ENCODE measurements around the gene CEACAM1. TPM values are rescaled to one million over a fixed set of nuclear protein-coding genes. Genes with fewer than 3 reads are reported as not detected.

Gene CEACAM1
- total RNA-seq, 3 donors from 2014 or later = 0.64 to 33.4 (median 12.3) TPM

DNA sequence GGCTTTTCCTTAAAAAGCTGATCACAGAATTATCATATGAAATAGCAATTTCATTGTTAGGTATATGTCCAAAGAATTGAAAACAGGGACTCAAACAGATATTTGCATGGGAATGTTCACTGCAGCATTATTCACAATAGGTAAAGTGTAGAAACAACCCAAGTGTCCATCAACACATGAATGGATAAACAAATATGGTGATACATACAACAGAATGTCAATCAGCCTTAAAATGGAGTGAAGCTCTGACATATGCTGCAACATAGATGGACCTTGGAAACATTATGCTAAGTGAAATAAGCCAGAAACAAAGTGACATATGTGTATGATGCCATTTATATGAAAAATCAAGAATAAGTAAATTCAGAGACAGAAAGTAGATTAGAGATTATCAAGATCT lies 6.1 kb upstream of the CEACAM1 start:
- TF ChIP-seq, protein P1, sequence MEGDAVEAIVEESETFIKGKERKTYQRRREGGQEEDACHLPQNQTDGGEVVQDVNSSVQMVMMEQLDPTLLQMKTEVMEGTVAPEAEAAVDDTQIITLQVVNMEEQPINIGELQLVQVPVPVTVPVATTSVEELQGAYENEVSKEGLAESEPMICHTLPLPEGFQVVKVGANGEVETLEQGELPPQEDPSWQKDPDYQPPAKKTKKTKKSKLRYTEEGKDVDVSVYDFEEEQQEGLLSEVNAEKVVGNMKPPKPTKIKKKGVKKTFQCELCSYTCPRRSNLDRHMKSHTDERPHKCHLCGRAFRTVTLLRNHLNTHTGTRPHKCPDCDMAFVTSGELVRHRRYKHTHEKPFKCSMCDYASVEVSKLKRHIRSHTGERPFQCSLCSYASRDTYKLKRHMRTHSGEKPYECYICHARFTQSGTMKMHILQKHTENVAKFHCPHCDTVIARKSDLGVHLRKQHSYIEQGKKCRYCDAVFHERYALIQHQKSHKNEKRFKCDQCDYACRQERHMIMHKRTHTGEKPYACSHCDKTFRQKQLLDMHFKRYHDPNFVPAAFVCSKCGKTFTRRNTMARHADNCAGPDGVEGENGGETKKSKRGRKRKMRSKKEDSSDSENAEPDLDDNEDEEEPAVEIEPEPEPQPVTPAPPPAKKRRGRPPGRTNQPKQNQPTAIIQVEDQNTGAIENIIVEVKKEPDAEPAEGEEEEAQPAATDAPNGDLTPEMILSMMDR (IDR thresholded peaks at IDR 0.05) = no peak
- no peak for TF ChIP-seq POLR2AphosphoS5 (IDR thresholded peaks at IDR 0.05)
- TF ChIP-seq POLR2A (IDR thresholded peaks at IDR 0.05) = no peak
- intact Hi-C loops (cut with DNase I; ENCODE audit: low total_unique reads) = no loop called here

DNA sequence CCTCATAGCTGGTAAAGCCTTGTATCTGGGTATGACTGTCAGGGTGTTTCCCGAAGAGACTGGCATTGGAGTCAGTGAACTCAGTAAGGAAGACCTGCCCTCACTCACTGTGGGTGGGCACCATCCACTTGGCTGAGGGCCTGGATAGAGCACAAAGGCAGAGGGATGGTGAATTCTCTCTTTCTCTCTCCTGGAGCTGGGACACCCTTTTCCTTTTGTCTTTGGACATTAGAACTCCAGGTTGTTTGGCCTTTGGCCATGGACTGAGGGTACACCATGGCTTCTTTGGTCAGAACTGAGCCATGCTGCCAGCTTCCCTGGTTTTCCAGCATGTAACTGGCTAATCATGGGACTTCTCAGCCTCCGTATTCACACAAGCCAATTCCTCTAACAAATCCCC lies 4.6 kb upstream of the CEACAM1 start:
- Histone ChIP-seq H3K27me3 (no peaks in the 10 kb centered on the region), H3K9me3 (no peaks in the 10 kb centered on the region), H3K27ac (no peak overlapping the region), H3K4me1 (peaks cover 0 to 6% of the 10 kb centered on the region in 2 donors), H3K4me3 (no peak overlapping the region), H3K36me3 (no peaks in the 10 kb centered on the region)
- intact Hi-C loops (cut with DNase I; ENCODE audit: low total_unique reads) = no loop called here
- TF ChIP-seq POLR2AphosphoS5 (IDR thresholded peaks at IDR 0.05) (no peak), POLR2A (IDR thresholded peaks at IDR 0.05) (no peak)
- TF ChIP-seq, protein P1 (IDR thresholded peaks at IDR 0.05) = no peak
- no peak for DNase-seq (ENCODE audit: low spot score in 2 of 2)

More for the DNA sequence above, 6.1 kb upstream of the CEACAM1 start:
- H3K27me3 ChIP-seq = no peaks in the 10 kb centered on the region
- H3K36me3 ChIP-seq = no peaks in the 10 kb centered on the region
- H3K27ac ChIP-seq = no peak overlapping the region
- no peak for DNase-seq (ENCODE audit: low spot score in 2 of 2)
- no peaks in the 10 kb centered on the region for H3K4me1 ChIP-seq
- no peak overlapping the region for H3K4me3 ChIP-seq
- H3K9me3 ChIP-seq = no peaks in the 10 kb centered on the region

DNA sequence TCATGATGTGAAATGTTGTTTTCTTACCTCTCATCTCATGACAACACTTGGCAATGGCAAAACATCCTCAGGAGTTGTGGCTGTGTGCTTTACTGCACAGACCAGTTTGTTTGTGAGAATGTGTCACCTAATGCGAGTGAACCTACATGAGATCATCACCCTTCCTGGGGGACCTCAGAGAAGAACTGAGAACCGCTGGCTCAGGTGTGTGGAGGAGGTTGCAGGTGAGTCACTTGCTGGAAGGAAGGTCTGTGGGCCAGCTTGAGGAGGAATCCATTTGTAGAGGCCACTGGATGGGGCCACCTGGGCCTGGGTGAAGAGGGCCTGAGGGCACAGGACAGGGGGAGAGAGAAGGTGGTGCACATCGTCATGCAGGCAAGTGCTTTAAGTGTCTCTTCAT lies 3.0 kb upstream of the CEACAM1 start:
- intact Hi-C loops (cut with DNase I; ENCODE audit: low total_unique reads) = no loop called here
- Histone ChIP-seq H3K27me3 (no peaks in the 10 kb centered on the region), H3K36me3 (no peaks in the 10 kb centered on the region), H3K9me3 (no peaks in the 10 kb centered on the region), H3K4me3 (no peak overlapping the region), H3K27ac (no peak overlapping the region), H3K4me1 (peaks cover 0 to 6% of the 10 kb centered on the region in 2 donors)
- DNase-seq (ENCODE audit: low spot score in 2 of 2) = no peak
- TF ChIP-seq, protein P1 (IDR thresholded peaks at IDR 0.05) = no peak
- TF ChIP-seq POLR2A (IDR thresholded peaks at IDR 0.05) (no peak), POLR2AphosphoS5 (IDR thresholded peaks at IDR 0.05) (no peak)

DNA sequence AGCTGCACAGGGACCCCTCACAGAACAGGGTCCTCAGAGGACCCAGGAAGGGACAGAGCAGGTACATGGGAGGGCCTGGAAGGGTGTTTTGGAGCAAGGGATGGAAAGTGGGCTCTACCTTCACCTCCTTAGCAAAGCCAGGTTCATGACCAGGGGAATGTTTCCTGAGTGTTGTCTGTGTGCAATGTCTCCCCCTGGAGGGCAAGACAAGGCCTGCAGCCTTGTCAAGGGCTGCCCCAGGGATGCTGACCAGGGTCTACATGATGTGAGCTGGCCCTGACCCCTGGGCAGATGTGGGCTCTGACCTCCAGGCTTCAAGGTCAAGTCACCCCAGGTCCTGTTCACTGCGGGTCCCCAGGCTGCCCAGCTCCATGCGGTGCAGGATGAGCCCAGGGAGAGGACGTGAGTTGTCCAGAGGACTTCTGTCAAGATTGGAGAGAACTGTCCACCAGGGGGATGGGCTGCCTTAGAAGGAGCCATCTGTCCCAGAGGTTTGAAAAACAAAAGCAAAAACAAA lies 1.0 kb upstream of the CEACAM1 start:
- intact Hi-C loops (cut with DNase I; ENCODE audit: low total_unique reads) = loop anchor here (10.0 kb wide), 1 partner anchor 75 kb away; no protein-coding TSS in a partner anchor
- peak in 2 of 3 donors; percentile 44 to 73 for TF ChIP-seq POLR2AphosphoS5 (IDR thresholded peaks at IDR 0.05)
- TF ChIP-seq, protein P1 (IDR thresholded peaks at IDR 0.05) = peak; percentile 74 to 97 (median 81)
- TF ChIP-seq POLR2A (IDR thresholded peaks at IDR 0.05) = no peak
- Histone ChIP-seq H3K4me1 (peaks cover 0 to 6% of the 10 kb centered on the region in 2 donors), H3K9me3 (no peaks in the 10 kb centered on the region), H3K4me3 (peak overlapping the region in 2 of 3 donors; percentile 47 to 67), H3K27ac (peak overlapping the region; percentile 69 to 92), H3K27me3 (no peaks in the 10 kb centered on the region), H3K36me3 (no peaks in the 10 kb centered on the region)
- peak; percentile 63 to 71 for DNase-seq (ENCODE audit: low spot score in 2 of 2)

DNA sequence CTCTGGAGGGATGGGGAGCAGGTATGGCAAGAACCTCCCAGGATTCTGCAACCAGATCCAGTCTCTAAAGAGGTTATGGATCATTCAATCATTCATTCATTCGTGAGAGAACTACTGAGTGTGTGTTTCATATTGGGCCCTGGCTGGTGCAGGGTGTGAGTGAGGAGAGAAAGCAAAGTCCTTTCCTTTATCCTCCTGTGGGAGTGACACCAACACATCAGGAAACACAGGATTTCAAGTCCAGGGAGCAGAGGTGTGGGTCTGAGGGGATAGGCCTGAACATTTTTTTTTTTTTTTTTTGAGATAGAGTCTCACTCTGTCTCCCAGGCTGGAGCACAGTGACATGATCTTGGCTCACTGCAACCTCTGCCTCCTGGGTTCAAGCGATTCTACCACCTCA lies 3.3 kb downstream of the CEACAM1 start:
- H3K36me3 ChIP-seq = no peaks in the 10 kb centered on the region
- no peaks in the 10 kb centered on the region for H3K27me3 ChIP-seq
- peaks cover 0 to 6% of the 10 kb centered on the region in 2 donors for H3K4me1 ChIP-seq
- no peak for TF ChIP-seq POLR2A (IDR thresholded peaks at IDR 0.05)
- TF ChIP-seq POLR2AphosphoS5 (IDR thresholded peaks at IDR 0.05) = no peak
- TF ChIP-seq, protein P1 (IDR thresholded peaks at IDR 0.05) = no peak
- H3K9me3 ChIP-seq = no peaks in the 10 kb centered on the region
- intact Hi-C loops (cut with DNase I; ENCODE audit: low total_unique reads) = loop anchor here (10.0 kb wide), 1 partner anchor 70 kb away; no protein-coding TSS in a partner anchor
- no peak overlapping the region for H3K27ac ChIP-seq
- H3K4me3 ChIP-seq = peak overlapping the region in 1 of 3 donors; percentile 22
- DNase-seq (ENCODE audit: low spot score in 2 of 2) = no peak

Measured in breast epithelium (tissue), 4 donors.